Measurements from ENCODE around the gene CLSTN2.

The CLSTN2 gene

DNA sequence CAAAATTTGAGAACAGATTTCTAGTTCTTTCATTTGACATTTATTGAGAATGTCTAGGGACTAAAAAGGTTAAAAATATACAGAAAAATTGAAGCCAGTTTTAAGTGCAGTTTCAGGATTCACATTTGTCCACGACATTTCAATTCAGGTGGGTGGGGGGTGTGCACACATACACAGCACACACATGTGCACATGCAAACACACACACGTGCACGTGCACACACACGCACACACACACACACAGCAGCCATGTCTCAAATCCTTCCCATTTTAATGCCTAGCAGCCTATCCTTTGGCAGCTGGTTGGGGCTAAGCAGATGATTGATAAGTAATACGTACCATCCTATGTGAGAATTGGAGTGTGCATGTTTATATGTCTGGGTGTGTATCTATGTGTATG lies 504.5 kb downstream of the CLSTN2 start:
- ChIA-PET CTCF (no interaction called here), POLR2A (no interaction called here)
- DNase-seq (ENCODE audit: extremely low spot score), result no peak
- TF ChIP-seq, protein P1, sequence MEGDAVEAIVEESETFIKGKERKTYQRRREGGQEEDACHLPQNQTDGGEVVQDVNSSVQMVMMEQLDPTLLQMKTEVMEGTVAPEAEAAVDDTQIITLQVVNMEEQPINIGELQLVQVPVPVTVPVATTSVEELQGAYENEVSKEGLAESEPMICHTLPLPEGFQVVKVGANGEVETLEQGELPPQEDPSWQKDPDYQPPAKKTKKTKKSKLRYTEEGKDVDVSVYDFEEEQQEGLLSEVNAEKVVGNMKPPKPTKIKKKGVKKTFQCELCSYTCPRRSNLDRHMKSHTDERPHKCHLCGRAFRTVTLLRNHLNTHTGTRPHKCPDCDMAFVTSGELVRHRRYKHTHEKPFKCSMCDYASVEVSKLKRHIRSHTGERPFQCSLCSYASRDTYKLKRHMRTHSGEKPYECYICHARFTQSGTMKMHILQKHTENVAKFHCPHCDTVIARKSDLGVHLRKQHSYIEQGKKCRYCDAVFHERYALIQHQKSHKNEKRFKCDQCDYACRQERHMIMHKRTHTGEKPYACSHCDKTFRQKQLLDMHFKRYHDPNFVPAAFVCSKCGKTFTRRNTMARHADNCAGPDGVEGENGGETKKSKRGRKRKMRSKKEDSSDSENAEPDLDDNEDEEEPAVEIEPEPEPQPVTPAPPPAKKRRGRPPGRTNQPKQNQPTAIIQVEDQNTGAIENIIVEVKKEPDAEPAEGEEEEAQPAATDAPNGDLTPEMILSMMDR (IDR thresholded peaks at IDR 0.05; ENCODE audit: control extremely low read depth, extremely low read depth, low read depth, missing control alignments), result no peak

DNA sequence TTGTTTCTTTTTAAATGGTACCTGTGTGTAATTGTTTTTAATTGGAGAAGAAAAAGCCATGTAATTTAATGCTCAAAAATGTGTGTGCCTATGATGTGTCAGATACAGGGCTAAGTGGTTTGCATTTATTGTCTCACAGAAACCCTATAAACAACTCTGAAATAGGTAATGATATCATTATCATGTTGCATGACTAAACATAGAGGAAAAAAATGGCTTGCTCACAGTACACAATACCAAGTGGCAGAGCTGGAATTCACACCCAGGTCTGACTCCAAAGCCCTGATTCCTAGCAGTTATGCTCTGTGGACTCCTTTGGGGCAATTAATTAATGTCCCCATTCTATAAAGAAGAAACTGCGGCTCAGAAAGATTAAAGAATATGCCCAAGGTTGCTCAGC lies 505.5 kb downstream of the CLSTN2 start:
- no peak for DNase-seq (ENCODE audit: extremely low spot score)
- TF ChIP-seq, protein P1 (IDR thresholded peaks at IDR 0.05; ENCODE audit: control extremely low read depth, extremely low read depth, low read depth, missing control alignments), result no peak
- ChIA-PET CTCF (no interaction called here), POLR2A (no interaction called here)

DNA sequence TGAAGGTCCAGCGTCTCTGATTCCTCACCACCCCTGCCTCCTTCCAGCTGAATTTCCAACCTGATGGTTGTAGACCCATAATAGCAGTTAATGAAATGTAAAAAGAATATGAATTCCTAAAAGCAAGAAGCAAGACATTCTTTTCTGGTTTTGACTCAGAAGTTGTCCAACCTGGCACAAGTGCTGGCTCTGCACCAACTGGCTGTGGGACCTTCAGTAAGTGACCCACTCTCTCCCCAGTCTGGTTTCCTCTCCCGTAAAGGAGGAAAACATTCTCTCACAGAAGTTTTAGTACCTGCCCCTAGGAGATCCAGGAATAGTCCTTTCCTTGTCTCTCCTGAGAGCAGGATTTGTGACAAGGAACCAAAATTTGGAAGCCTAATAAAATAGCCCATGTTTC lies 506.0 kb downstream of the CLSTN2 start:
- POLR2A ChIA-PET, result no interaction called here
- TF ChIP-seq, protein P1 (IDR thresholded peaks at IDR 0.05; ENCODE audit: control extremely low read depth, extremely low read depth, low read depth, missing control alignments), result no peak
- CTCF ChIA-PET, result no interaction called here
- no peak for DNase-seq (ENCODE audit: extremely low spot score)

DNA sequence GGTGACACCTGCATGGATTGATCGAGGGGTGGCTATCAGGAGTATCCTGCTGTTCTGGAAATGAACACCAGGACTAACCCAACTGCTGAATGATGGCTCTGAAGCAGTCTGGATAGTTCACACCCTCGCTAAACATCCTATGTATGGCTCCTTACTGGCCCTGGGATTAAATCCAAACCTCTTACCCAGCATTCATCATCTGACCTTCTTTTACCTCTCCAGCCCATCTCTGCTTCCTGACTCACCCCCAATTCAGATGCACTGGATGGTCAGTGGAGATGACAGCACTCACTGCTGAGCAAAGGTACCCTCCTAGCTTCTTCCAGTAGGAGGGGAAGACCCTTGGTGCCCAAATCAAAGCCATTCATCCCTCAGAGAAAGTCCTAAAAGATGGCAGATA lies 507.6 kb downstream of the CLSTN2 start:
- POLR2A ChIA-PET, result no interaction called here
- CTCF ChIA-PET, result no interaction called here
- TF ChIP-seq, protein P1 (IDR thresholded peaks at IDR 0.05; ENCODE audit: control extremely low read depth, extremely low read depth, low read depth, missing control alignments), result no peak
- DNase-seq (ENCODE audit: extremely low spot score), result no peak

DNA sequence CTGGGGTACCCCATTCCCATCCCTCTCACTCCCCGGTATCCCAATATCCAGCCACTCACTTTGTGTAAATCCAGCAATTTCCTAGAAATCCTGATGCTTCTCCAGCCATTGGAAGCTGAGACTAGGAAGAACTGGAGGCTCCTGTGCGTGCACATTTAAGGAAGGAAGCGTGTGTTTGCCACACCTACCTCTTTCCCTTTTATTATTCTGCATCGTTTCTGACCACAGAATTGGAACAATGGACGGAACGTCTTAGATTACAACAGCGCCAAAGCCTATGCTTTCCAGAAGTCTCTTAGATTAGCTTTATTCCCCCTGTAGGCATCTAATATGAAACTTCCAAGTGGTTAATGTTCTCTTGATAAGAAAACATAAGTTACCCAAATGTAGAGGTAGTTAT lies 508.1 kb downstream of the CLSTN2 start:
- CTCF ChIA-PET, result no interaction called here
- POLR2A ChIA-PET, result no interaction called here
- TF ChIP-seq, protein P1 (IDR thresholded peaks at IDR 0.05; ENCODE audit: control extremely low read depth, extremely low read depth, low read depth, missing control alignments), result no peak
- DNase-seq (ENCODE audit: extremely low spot score), result no peak

DNA sequence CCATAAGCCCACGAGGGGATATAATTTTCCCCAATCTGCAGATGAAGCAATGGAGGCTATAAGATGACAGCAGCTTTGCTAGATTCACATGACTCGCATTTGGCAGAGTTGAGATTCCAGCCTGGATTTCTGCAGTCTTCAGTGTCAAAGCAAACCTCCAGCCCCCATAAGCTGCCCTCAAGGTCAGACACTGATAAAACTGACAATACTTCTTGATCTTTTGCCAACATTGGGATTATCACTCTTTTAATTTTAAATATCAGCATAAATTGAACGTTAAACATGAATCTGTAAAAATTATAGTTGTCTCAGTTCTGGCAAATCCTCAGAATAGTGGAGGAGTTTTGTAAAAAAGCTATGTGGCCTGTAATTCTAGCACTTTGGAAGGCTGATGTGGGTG lies 508.8 kb downstream of the CLSTN2 start:
- ChIA-PET POLR2A (no interaction called here), CTCF (no interaction called here)
- TF ChIP-seq, protein P1 (IDR thresholded peaks at IDR 0.05; ENCODE audit: control extremely low read depth, extremely low read depth, low read depth, missing control alignments), result no peak
- no peak for DNase-seq (ENCODE audit: extremely low spot score)

DNA sequence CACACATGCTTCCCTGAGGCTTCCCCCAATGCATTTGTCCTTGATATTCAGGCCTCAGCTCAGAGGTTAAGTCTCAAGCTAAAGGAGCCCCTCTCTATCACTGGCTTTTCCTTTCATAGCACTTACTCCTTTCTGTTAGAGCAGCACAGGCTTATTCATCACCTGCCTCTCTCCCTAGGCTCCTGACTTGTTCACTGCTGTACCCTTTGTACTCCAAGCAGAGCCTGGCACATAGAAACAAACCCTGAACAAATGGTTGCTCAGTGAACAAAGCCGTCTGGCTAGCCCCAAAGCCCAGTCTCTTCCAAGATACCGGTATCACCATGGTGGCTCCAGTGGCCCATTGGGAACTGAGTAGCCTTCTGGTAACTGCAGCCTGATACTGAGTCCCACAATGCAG lies 511.7 kb downstream of the CLSTN2 start:
- TF ChIP-seq, protein P1 (IDR thresholded peaks at IDR 0.05; ENCODE audit: control extremely low read depth, extremely low read depth, low read depth, missing control alignments), result no peak
- ChIA-PET POLR2A (no interaction called here), CTCF (no interaction called here)
- DNase-seq (ENCODE audit: extremely low spot score), result no peak
